GM12878 (cell line): ENCODE data around the gene DCPS.

Experiments
- ATF3 ChIP-seq: IDR thresholded peaks from 2 replicates; pipeline ENCODE4 v1.6.1; 2011; ENCODE audit warnings: low read depth, mild to moderate bottlenecking, low read length, moderate library complexity, borderline replicate concordance; ENCODE audit errors: extremely low read depth
- CTCF ChIP-seq, 3 experiments: IDR thresholded peaks in 2 of 3; conservative IDR thresholded peaks in 1 of 3; 2 replicates each; pipeline ENCODE4 v1.5.1; 2011; ENCODE audit warnings: low read depth in 3 of 3, low read length in 3 of 3, mild to moderate bottlenecking in 3 of 3, control low read depth in 2 of 3, moderate library complexity in 2 of 3, inconsistent platforms in 1 of 3, mixed read lengths in 1 of 3; ENCODE audit not compliant: control insufficient read depth in 2 of 3, insufficient read depth in 1 of 3; ENCODE audit errors: extremely low read depth in 1 of 3
- FOXM1 ChIP-seq: IDR thresholded peaks from 2 replicates; pipeline ENCODE4 v1.6.1; 2012; ENCODE audit warnings: low read depth, mild to moderate bottlenecking, inconsistent platforms, low read length, moderate library complexity
- NR2C2 ChIP-seq: IDR thresholded peaks from 2 replicates; pipeline ENCODE4 v1.6.1; 2011; ENCODE audit warnings: borderline replicate concordance, low read depth; ENCODE audit not compliant: control insufficient read depth, insufficient read length
- POLR2A ChIP-seq: IDR thresholded peaks from 2 replicates; pipeline ENCODE4 v1.6.1; 2011; ENCODE audit warnings: low read depth, mild to moderate bottlenecking, low read length
- POLR2AphosphoS5 ChIP-seq: IDR thresholded peaks from 2 replicates; pipeline ENCODE4 v1.6.1; 2011; ENCODE audit warnings: mild to moderate bottlenecking, low read length, inconsistent platforms
- RAD51 ChIP-seq: fragments of 450-650 bp; IDR thresholded peaks from 2 replicates; pipeline ENCODE4 v1.6.1; 2016; ENCODE audit warnings: moderate library complexity, mild to moderate bottlenecking, inconsistent platforms
- SMC3 ChIP-seq: IDR thresholded peaks from 2 replicates; pipeline ENCODE4 v1.6.1; 2011; ENCODE audit warnings: low read length, improper control_type of control experiment, borderline replicate concordance
- SREBF2 ChIP-seq: IDR thresholded peaks from 2 replicates; pipeline ENCODE4 v1.6.1; 2012; ENCODE audit warnings: mild to moderate bottlenecking, low read length
- ZNF274 ChIP-seq: IDR thresholded peaks from one replicate; pipeline ENCODE4 v1.8.0; 2011; ENCODE audit not compliant: insufficient read length, insufficient read depth
- TF ChIP-seq, protein P1 (sequence below): fragments of 150-350 bp; IDR thresholded peaks from 2 replicates; pipeline ENCODE4 v1.6.1; 2016; ENCODE audit warnings: low read depth, low read length

DNA sequence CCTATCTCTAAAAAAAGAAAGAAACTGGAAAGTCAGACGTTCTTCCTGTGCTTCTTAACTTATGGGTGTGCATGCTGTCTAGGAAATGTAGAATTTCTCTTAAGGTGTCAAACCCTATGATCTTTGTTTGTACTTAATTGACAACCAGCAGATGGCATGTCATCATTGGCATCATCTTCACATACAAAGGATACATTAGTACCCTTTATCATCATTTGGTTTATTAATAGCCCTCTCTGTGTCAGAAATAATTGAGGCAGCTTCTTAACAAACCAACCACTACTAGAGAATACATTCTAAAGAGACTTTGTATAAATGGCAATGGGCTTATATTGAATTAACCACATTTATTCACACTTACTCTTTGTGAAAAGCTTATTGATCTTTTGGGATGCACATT lies 49.0 kb upstream of the DCPS start:
- no peak for TF ChIP-seq FOXM1
- no peak for TF ChIP-seq POLR2A
- TF ChIP-seq, protein P1, sequence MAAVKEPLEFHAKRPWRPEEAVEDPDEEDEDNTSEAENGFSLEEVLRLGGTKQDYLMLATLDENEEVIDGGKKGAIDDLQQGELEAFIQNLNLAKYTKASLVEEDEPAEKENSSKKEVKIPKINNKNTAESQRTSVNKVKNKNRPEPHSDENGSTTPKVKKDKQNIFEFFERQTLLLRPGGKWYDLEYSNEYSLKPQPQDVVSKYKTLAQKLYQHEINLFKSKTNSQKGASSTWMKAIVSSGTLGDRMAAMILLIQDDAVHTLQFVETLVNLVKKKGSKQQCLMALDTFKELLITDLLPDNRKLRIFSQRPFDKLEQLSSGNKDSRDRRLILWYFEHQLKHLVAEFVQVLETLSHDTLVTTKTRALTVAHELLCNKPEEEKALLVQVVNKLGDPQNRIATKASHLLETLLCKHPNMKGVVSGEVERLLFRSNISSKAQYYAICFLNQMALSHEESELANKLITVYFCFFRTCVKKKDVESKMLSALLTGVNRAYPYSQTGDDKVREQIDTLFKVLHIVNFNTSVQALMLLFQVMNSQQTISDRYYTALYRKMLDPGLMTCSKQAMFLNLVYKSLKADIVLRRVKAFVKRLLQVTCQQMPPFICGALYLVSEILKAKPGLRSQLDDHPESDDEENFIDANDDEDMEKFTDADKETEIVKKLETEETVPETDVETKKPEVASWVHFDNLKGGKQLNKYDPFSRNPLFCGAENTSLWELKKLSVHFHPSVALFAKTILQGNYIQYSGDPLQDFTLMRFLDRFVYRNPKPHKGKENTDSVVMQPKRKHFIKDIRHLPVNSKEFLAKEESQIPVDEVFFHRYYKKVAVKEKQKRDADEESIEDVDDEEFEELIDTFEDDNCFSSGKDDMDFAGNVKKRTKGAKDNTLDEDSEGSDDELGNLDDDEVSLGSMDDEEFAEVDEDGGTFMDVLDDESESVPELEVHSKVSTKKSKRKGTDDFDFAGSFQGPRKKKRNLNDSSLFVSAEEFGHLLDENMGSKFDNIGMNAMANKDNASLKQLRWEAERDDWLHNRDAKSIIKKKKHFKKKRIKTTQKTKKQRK: no peak
- TF ChIP-seq POLR2AphosphoS5: no peak
- no peak for TF ChIP-seq CTCF (IDR thresholded peaks at IDR 0.05 in 2 of 3, conservative IDR thresholded peaks at IDR 0.05 in 1 of 3; ENCODE audit: control insufficient read depth in 2 of 3, extremely low read depth in 1 of 3, insufficient read depth in 1 of 3, low read depth in 3 of 3, low read length in 3 of 3)
- TF ChIP-seq NR2C2: no peak
- no peak for TF ChIP-seq ATF3
- no peak for TF ChIP-seq SREBF2
- no peak for TF ChIP-seq ZNF274
- no peak for TF ChIP-seq RAD51
- no peak for TF ChIP-seq SMC3
